Measurements from ENCODE around the gene MAGI1. TPM values are rescaled to one million over a fixed set of nuclear protein-coding genes. Genes with fewer than 3 reads are reported as not detected.
"Not testable (repeated sequence)": the region's sequence is repeated elsewhere in the genome, so short reads cannot be mapped to it uniquely, and the experiment has no call there.

Gene MAGI1
- total RNA-seq, 1 donor from 2014 or later = 18.7 TPM

GRCh38 chr3:66028457-66028856 is 10.3 kb downstream of the MAGI1 start:
- Mint-ChIP-seq H3K9me3 (ENCODE audit: low read depth) (no peaks in the 10 kb centered on the region), H3K36me3 (ENCODE audit: low read depth) (no peaks in the 10 kb centered on the region), H3K4me3 (ENCODE audit: unreplicated experiment) (no peak overlapping the region), H3K4me1 (ENCODE audit: low read depth) (peaks cover 13% of the 10 kb centered on the region), H3K27ac (ENCODE audit: unreplicated experiment) (no peak overlapping the region), H3K27me3 (ENCODE audit: low read depth) (no peaks in the 10 kb centered on the region)
- TF ChIP-seq CTCF (IDR thresholded peaks at IDR 0.05) = no peak
- DNase-seq (ENCODE audit: low spot score) = no peak

DNA sequence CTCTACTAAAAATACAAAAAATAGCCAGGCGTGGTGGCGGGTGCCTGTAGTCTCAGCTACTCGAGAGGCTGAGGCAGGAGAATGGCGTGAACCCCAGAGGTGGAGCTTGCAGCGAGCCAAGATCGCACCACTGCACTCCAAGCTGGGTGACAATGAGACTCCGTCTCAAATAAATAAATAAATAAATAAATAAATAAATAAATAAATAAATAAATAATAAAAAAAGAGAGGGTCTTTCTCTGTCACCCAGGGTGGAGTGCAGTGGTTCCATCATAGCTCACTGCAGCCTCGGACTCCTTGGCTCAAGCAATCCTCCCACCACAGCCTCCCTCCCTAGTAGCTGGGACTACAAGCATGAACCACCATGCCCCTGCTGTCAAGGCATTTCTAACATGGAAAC is 11.6 kb downstream of the MAGI1 start:
- not testable (repeated sequence) for H3K9me3 Mint-ChIP-seq (ENCODE audit: low read depth); H3K27ac Mint-ChIP-seq (ENCODE audit: unreplicated experiment); H3K4me3 Mint-ChIP-seq (ENCODE audit: unreplicated experiment); H3K36me3 Mint-ChIP-seq (ENCODE audit: low read depth); H3K27me3 Mint-ChIP-seq (ENCODE audit: low read depth); DNase-seq (ENCODE audit: low spot score)
- H3K4me1 Mint-ChIP-seq (ENCODE audit: low read depth) = peaks cover 23% of the 10 kb centered on the region

GRCh38 chr3:66023738-66024385 is 14.9 kb downstream of the MAGI1 start:
- H3K36me3 Mint-ChIP-seq (ENCODE audit: low read depth) = no peaks in the 10 kb centered on the region
- peak overlapping the region; percentile 19 for H3K27ac Mint-ChIP-seq (ENCODE audit: unreplicated experiment)
- no peak overlapping the region for H3K4me3 Mint-ChIP-seq (ENCODE audit: unreplicated experiment)

DNA sequence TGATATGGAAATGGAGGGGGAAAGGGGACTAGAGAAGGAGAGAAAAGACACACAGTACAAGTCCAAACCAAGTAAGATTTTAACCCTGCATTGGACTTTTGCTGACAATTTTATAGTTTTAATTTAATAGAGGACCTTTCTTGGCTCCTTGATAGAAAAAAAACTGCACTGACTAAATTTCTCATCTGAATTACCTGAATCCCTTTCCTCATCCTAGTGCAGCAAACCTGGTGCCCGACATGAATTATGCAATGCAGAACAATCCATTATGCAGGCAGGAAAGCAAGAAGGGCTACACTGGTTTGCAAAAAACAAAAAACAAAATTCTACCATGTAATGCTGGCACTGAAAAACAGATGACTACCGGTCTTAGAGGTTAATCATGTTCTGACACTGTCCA is 15.5 kb downstream of the MAGI1 start:
- no peak for DNase-seq (ENCODE audit: low spot score)
- TF ChIP-seq CTCF (IDR thresholded peaks at IDR 0.05) = no peak
- H3K9me3 Mint-ChIP-seq (ENCODE audit: low read depth) = no peaks in the 10 kb centered on the region
- H3K4me3 Mint-ChIP-seq (ENCODE audit: unreplicated experiment) = no peak overlapping the region
- H3K36me3 Mint-ChIP-seq (ENCODE audit: low read depth) = no peaks in the 10 kb centered on the region
- H3K4me1 Mint-ChIP-seq (ENCODE audit: low read depth) = peaks cover 33% of the 10 kb centered on the region
- H3K27me3 Mint-ChIP-seq (ENCODE audit: low read depth) = no peaks in the 10 kb centered on the region
- peak overlapping the region; percentile 19 for H3K27ac Mint-ChIP-seq (ENCODE audit: unreplicated experiment)

More at GRCh38 chr3:66023738-66024385, 14.9 kb downstream of the MAGI1 start:
- no peaks in the 10 kb centered on the region for H3K27me3 Mint-ChIP-seq (ENCODE audit: low read depth)
- DNase-seq (ENCODE audit: low spot score) = no peak
- peaks cover 33% of the 10 kb centered on the region for H3K4me1 Mint-ChIP-seq (ENCODE audit: low read depth)
- no peaks in the 10 kb centered on the region for H3K9me3 Mint-ChIP-seq (ENCODE audit: low read depth)
- no peak for TF ChIP-seq CTCF (IDR thresholded peaks at IDR 0.05)

GRCh38 chr3:66021731-66022131 is 17.0 kb downstream of the MAGI1 start:
- no peaks in the 10 kb centered on the region for H3K36me3 Mint-ChIP-seq (ENCODE audit: low read depth)
- peak overlapping the region; percentile 12 for H3K27ac Mint-ChIP-seq (ENCODE audit: unreplicated experiment)
- H3K4me1 Mint-ChIP-seq (ENCODE audit: low read depth) = peaks cover 38% of the 10 kb centered on the region
- H3K9me3 Mint-ChIP-seq (ENCODE audit: low read depth) = no peaks in the 10 kb centered on the region
- H3K4me3 Mint-ChIP-seq (ENCODE audit: unreplicated experiment) = no peak overlapping the region
- TF ChIP-seq CTCF (IDR thresholded peaks at IDR 0.05) = no peak
- no peak for DNase-seq (ENCODE audit: low spot score)
- no peaks in the 10 kb centered on the region for H3K27me3 Mint-ChIP-seq (ENCODE audit: low read depth)

DNA sequence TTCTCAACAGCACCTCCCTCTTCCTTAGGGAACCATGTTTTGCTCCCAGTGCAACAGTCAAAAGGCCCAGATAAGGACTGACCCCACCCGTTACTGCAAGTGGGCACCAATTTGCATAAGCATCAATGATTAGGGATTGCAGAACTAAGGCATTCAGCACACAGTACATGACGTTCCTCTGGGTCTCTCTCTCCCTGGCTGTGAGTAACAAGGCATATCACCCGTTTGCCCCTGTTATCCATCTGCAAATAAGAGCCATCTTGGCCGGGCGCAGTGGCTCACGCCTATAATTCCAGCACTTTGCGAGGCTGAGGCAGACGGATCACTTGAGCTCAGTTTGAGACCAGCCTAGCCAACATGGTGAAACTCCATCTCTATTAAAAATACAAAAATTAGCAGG is 18.8 kb downstream of the MAGI1 start:
- peaks cover 43% of the 10 kb centered on the region for H3K4me1 Mint-ChIP-seq (ENCODE audit: low read depth)

More for the DNA sequence above, 18.8 kb downstream of the MAGI1 start:
- Mint-ChIP-seq H3K27me3 (ENCODE audit: low read depth) (no peaks in the 10 kb centered on the region), H3K27ac (ENCODE audit: unreplicated experiment) (no peak overlapping the region), H3K36me3 (ENCODE audit: low read depth) (no peaks in the 10 kb centered on the region), H3K4me3 (ENCODE audit: unreplicated experiment) (no peak overlapping the region), H3K9me3 (ENCODE audit: low read depth) (no peaks in the 10 kb centered on the region)
- no peak for TF ChIP-seq CTCF (IDR thresholded peaks at IDR 0.05)
- DNase-seq (ENCODE audit: low spot score) = no peak
